PC-3 (cell line): Measurements from ENCODE around the gene TERB1. TPM values are rescaled to one million over a fixed set of nuclear protein-coding genes. Genes with fewer than 3 reads are reported as not detected.

ENCODE experiments used
- ATAC-seq: fragments of 200-7000 bp; cut with Tn5 transposase; 2 replicates; pipeline ENCODE4 v1.9.1; 2020; ENCODE audit warnings: mild to moderate bottlenecking, moderate library complexity
- BruUV-seq: library from RNA; stranded (reverse); fragments of 400-500 nt; replicated peaks from 2 replicates; lab custom pipeline; 2021; lab: Mats Ljungman, UMichigan
- CTCF ChIA-PET: fragments of 300-600 bp; sonication (Branson Sonifier 250); formaldehyde crosslinking; loops from one replicate; lab custom pipeline; 2022; ENCODE audit warnings: antibody characterized with exemption; lab: Charles Lee
- POLR2A ChIA-PET: fragments of 300-600 bp; sonication (Branson Sonifier 250); formaldehyde crosslinking; loops from one replicate; lab custom pipeline; 2022; ENCODE audit warnings: antibody characterized with exemption; ENCODE audit not compliant: unreplicated experiment; lab: Charles Lee
- DNase-seq: peaks from one replicate; pipeline ENCODE4 v3.0.0-alpha.2; 2015
- H2AFZ ChIP-seq: fragments of 300-600 bp; sonication (generic); 2 replicates; pipeline ENCODE4 v1.6.0; 2016; ENCODE audit warnings: antibody characterized with exemption, low read length
- H3F3A ChIP-seq: fragments of 300-600 bp; sonication (generic); one replicate; pipeline ENCODE4 v1.6.0; 2017; ENCODE audit warnings: antibody characterized with exemption, low read length, control low read depth, mild to moderate bottlenecking; ENCODE audit not compliant: unreplicated experiment
- H3K27ac ChIP-seq: fragments of 300-600 bp; sonication (generic); 2 replicates; pipeline ENCODE4 v1.5.1; 2016; ENCODE audit warnings: mild to moderate bottlenecking, low read length
- H3K27me3 ChIP-seq: fragments of 300-600 bp; sonication (generic); 2 replicates; pipeline ENCODE4 v1.6.1; 2016; ENCODE audit warnings: low read length, mixed read lengths
- H3K36me3 ChIP-seq: fragments of 300-600 bp; sonication (generic); 2 replicates; pipeline ENCODE4 v1.6.1; 2016; ENCODE audit warnings: low read depth, mixed run types, low read length, mixed read lengths
- H3K4me1 ChIP-seq: fragments of 300-600 bp; sonication (generic); 2 replicates; pipeline ENCODE4 v1.5.1; 2016; ENCODE audit warnings: low read length; ENCODE audit not compliant: insufficient read depth
- H3K4me2 ChIP-seq: fragments of 300-600 bp; sonication (generic); 2 replicates; pipeline ENCODE4 v1.6.0; 2016; ENCODE audit warnings: low read length
- H3K4me3 ChIP-seq: fragments of 300-600 bp; sonication (generic); 2 replicates; pipeline ENCODE4 v1.5.1; 2016; ENCODE audit warnings: mild to moderate bottlenecking, low read length, mixed read lengths
- H3K79me2 ChIP-seq: fragments of 300-600 bp; sonication (generic); 2 replicates; pipeline ENCODE4 v1.6.1; 2017; ENCODE audit warnings: low read length, mixed read lengths
- H3K9ac ChIP-seq: fragments of 300-600 bp; sonication (generic); 2 replicates; pipeline ENCODE4 v1.6.0; 2016; ENCODE audit warnings: mild to moderate bottlenecking, low read length
- H3K9me2 ChIP-seq: fragments of 300-600 bp; sonication (generic); replicated peaks from 2 replicates; pipeline ENCODE4 v1.6.1; 2016; ENCODE audit warnings: mixed run types, low read length, mixed read lengths
- H3K9me3 ChIP-seq: fragments of 300-600 bp; sonication (generic); 2 replicates; pipeline ENCODE4 v1.6.1; 2016; ENCODE audit warnings: low read length, mixed read lengths
- H4K20me1 ChIP-seq: fragments of 300-600 bp; sonication (generic); 2 replicates; pipeline ENCODE4 v1.6.1; 2016; ENCODE audit warnings: low read length, mixed read lengths
- EZH2 ChIP-seq: fragments of 300-600 bp; sonication (generic); IDR thresholded peaks from one replicate; pipeline ENCODE4 v1.6.1; 2017; ENCODE audit warnings: antibody characterized with exemption, mild to moderate bottlenecking, low read length; ENCODE audit not compliant: unreplicated experiment
- EZH2phosphoT487 ChIP-seq: fragments of 300-600 bp; sonication (generic); IDR thresholded peaks from 2 replicates; pipeline ENCODE4 v1.6.1; 2018; ENCODE audit warnings: mild to moderate bottlenecking, antibody characterized with exemption, low read length, borderline replicate concordance
- intact Hi-C: fragments of 100-400 bp; cut with micrococcal nuclease; formaldehyde crosslinking; loops from 2 replicates; pipeline ENCODE4 v1.9.0; 2023
- total RNA-seq: library from RNA; depleted of rRNA; stranded (reverse); fragments of >200 nt; gene quantifications from 2 replicates; pipeline ENCODE4 v1.2.3, GENCODE V29; 2014
- TF ChIP-seq, protein P1 (sequence below): fragments of 300-600 bp; sonication (generic); conservative IDR thresholded peaks from 2 replicates; pipeline ENCODE4 v1.5.1; 2017; ENCODE audit warnings: antibody characterized with exemption, low read depth, mild to moderate bottlenecking, low read length

TERB1 gene
- total RNA-seq, 1 experiment from 2014 or later, result not detected

DNA sequence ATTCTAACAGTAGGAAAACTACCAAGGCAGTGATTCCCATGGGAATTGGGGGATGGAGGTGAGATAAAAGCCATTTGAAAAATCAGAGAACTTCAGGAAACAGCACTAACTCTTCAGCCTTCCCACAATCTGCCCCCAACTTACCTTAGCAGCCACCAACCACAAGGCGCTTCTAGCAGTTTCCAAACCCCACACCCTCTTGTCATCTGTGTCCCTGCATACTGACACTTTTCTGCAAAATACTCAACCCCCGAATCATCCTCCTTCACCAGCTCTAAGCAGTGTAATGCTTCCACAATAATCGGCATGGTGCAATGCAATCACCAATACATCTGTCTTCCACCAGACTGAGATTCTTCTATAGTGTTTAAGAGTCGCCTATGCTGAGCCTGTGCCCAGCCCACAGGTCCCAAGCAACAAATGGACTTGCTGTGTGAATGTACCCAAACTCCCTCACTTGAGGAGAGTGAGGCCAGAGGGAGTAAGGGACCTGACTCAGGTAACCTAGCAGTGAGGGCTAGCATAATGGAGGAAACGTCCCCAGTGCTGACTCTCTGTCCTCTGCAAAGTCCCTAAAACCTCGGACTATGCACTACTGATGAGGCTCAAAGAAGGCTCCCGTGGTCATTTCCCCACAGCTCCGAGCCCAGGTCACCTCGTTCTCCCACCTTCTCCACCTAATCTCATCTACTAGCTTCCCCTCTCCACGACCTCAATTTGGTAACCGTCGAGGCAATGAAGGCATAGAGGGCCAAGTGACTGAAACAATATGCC, 50.9 kb downstream of the TERB1 start:
- Histone ChIP-seq H2AFZ (peak overlapping the region; percentile 75), H3K9me2 (no peaks in the 10 kb centered on the region), H3K36me3 (peaks cover 18% of the 10 kb centered on the region), H3K4me1 (peaks cover 20% of the 10 kb centered on the region), H3K27ac (no peak overlapping the region), H3K79me2 (peaks cover 55% of the 10 kb centered on the region), H3K27me3 (no peaks in the 10 kb centered on the region), H3F3A (no peaks in the 10 kb centered on the region), H4K20me1 (peaks cover 18% of the 10 kb centered on the region), H3K4me2 (peak overlapping the region; percentile 94), H3K9me3 (no peaks in the 10 kb centered on the region), H3K4me3 (peak overlapping the region; percentile 99), H3K9ac (peak overlapping the region; percentile 98)
- DNase-seq (no peak), ATAC-seq (0 out of 2 replicates have a peak, but pooled peaks have one; percentile 10)
- TSS peak; percentile 55 for BruUV-seq
- TF ChIP-seq EZH2phosphoT487 (no peak), EZH2 (no peak)
- TF ChIP-seq, protein P1, sequence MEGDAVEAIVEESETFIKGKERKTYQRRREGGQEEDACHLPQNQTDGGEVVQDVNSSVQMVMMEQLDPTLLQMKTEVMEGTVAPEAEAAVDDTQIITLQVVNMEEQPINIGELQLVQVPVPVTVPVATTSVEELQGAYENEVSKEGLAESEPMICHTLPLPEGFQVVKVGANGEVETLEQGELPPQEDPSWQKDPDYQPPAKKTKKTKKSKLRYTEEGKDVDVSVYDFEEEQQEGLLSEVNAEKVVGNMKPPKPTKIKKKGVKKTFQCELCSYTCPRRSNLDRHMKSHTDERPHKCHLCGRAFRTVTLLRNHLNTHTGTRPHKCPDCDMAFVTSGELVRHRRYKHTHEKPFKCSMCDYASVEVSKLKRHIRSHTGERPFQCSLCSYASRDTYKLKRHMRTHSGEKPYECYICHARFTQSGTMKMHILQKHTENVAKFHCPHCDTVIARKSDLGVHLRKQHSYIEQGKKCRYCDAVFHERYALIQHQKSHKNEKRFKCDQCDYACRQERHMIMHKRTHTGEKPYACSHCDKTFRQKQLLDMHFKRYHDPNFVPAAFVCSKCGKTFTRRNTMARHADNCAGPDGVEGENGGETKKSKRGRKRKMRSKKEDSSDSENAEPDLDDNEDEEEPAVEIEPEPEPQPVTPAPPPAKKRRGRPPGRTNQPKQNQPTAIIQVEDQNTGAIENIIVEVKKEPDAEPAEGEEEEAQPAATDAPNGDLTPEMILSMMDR, result no peak
- ChIA-PET CTCF (no interaction called here), POLR2A (no interaction called here)
- intact Hi-C loops, result loop anchor here (10.0 kb wide), 1 partner anchor 114 kb away; no protein-coding TSS in a partner anchor

DNA sequence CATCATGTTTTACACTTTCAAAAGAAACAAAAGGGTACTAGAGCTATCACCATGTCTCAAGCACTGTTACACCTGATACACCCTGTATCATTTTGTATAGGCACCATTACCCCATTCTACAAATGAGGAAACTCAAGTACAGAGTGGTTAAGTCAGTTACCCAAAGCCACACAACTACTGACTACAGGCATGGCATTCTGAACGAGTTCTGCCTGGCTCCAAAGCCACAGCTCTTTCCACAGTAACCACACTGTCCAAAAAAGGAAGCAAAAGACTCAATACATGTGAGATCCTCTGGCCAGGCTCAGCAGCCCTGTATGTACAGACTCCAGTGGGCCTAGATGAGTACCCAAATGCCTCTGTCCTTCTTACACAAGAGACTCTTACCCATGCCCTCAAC, 54.7 kb downstream of the TERB1 start:
- Histone ChIP-seq H3K79me2 (peaks cover 65% of the 10 kb centered on the region), H3K27ac (no peak overlapping the region), H3K9ac (no peak overlapping the region), H3K4me1 (peaks cover 19% of the 10 kb centered on the region), H2AFZ (no peak overlapping the region), H3K4me2 (no peak overlapping the region), H3K9me3 (no peaks in the 10 kb centered on the region), H3F3A (no peaks in the 10 kb centered on the region), H3K9me2 (no peaks in the 10 kb centered on the region), H3K4me3 (no peak overlapping the region), H4K20me1 (peaks cover 18% of the 10 kb centered on the region), H3K36me3 (peaks cover 32% of the 10 kb centered on the region), H3K27me3 (no peaks in the 10 kb centered on the region)
- CTCF ChIA-PET, result no interaction called here
- no peak for TF ChIP-seq EZH2
- TF ChIP-seq, protein P1, result no peak
- TF ChIP-seq EZH2phosphoT487, result no peak
- POLR2A ChIA-PET, result no interaction called here
- DNase-seq (no peak), ATAC-seq (no peak)
- intact Hi-C loops, result no loop called here
- no TSS peak for BruUV-seq

DNA sequence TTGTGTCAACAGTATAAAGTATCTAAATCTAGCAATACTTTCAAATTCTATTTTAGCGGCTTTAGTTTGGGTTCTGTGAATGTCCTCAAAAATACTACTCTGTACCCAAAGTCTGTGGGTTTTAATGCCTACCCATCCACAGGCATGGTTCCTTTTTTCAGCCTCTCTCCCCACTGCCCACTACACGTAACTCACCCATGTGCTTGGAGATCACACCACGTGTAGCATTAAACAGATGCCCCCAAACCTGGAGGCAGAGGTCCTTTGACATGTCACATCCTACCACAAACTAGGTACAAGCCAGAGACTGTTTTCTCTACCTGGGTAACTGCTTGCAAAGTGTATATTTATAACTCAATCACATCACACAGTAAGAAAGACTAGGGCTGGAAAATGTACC, 55.3 kb downstream of the TERB1 start:
- Histone ChIP-seq H4K20me1 (peaks cover 17% of the 10 kb centered on the region), H3K4me1 (peaks cover 24% of the 10 kb centered on the region), H3K27me3 (no peaks in the 10 kb centered on the region), H3F3A (no peaks in the 10 kb centered on the region), H3K9me3 (no peaks in the 10 kb centered on the region), H3K9me2 (no peaks in the 10 kb centered on the region), H3K36me3 (peaks cover 34% of the 10 kb centered on the region), H3K9ac (no peak overlapping the region), H3K79me2 (peaks cover 63% of the 10 kb centered on the region), H3K27ac (no peak overlapping the region), H3K4me3 (no peak overlapping the region), H3K4me2 (no peak overlapping the region), H2AFZ (no peak overlapping the region)
- POLR2A ChIA-PET, result no interaction called here
- BruUV-seq, result no TSS peak
- CTCF ChIA-PET, result no interaction called here
- no peak for ATAC-seq
- intact Hi-C loops, result no loop called here
- TF ChIP-seq, protein P1, result no peak
- TF ChIP-seq EZH2 (no peak), EZH2phosphoT487 (no peak)
- DNase-seq, result no peak
